CD14-positive monocyte (primary cell): Measurements from ENCODE around the gene HYKK. TPM values are rescaled to one million over a fixed set of nuclear protein-coding genes. Genes with fewer than 3 reads are reported as not detected.
A peak's percentile ranks its signal among the peaks of the same experiment; 100 is the strongest.

Source experiments
- DNase-seq, 3 donors: peaks; one replicate each; pipeline ENCODE4 v3.0.0-alpha.2; 2011 to 2022
- H2AFZ ChIP-seq: 2 replicates; pipeline ENCODE4 v1.6.0; 2012; ENCODE audit warnings: mild to moderate bottlenecking, low read depth, low read length, inconsistent platforms; ENCODE audit not compliant: insufficient read depth, poor library complexity, severe bottlenecking
- H3K27ac ChIP-seq, 2 donors: 1 replicate in 1 of 2; 2 replicates in 1 of 2; pipeline ENCODE4 v1.5.1; 2012 to 2013; ENCODE audit warnings: low read length in 2 of 2, control low read depth in 1 of 2, inconsistent platforms in 1 of 2, low read depth in 1 of 2, mild to moderate bottlenecking in 1 of 2
- H3K27me3 ChIP-seq, 2 donors: one replicate each; pipeline versions ENCODE4 v1.6.0 to v1.6.1; 2011 to 2013; ENCODE audit warnings: low read length in 2 of 2; ENCODE audit not compliant: control insufficient read depth in 2 of 2, insufficient read depth in 2 of 2
- H3K36me3 ChIP-seq, 2 donors: replicated peaks in 1 of 2; 1 replicate in 1 of 2; 2 replicates in 1 of 2; pipeline versions ENCODE4 v1.5.1 to v1.6.1; 2012 to 2013; ENCODE audit warnings: low read length in 2 of 2, control low read depth in 1 of 2, inconsistent platforms in 1 of 2, mild to moderate bottlenecking in 1 of 2; ENCODE audit not compliant: insufficient read depth in 2 of 2, control insufficient read depth in 1 of 2
- H3K4me1 ChIP-seq, 2 donors: 1 replicate in 1 of 2; 2 replicates in 1 of 2; pipeline versions ENCODE4 v1.5.1 to v1.6.1; 2012 to 2013; ENCODE audit warnings: low read length in 2 of 2, control low read depth in 1 of 2, inconsistent platforms in 1 of 2, mild to moderate bottlenecking in 1 of 2, moderate library complexity in 1 of 2; ENCODE audit not compliant: insufficient read depth in 2 of 2, control insufficient read depth in 1 of 2
- H3K4me2 ChIP-seq: replicated peaks from 2 replicates; pipeline ENCODE3; 2012; ENCODE audit warnings: low read length, moderate library complexity, mild to moderate bottlenecking; ENCODE audit not compliant: poor library complexity, severe bottlenecking; ENCODE audit errors: extremely low read depth
- H3K4me3 ChIP-seq, 3 experiments: fragments of 200-600 bp in 1 of 3; sonication (generic) in 1 of 3; replicated peaks in 1 of 3; 1 replicate in 2 of 3; 2 replicates in 1 of 3; pipeline ENCODE4 v1.5.1; 2011 to 2013; ENCODE audit warnings: low read length in 3 of 3, mild to moderate bottlenecking in 3 of 3, control low read depth in 2 of 3, low read depth in 2 of 3, inconsistent platforms in 1 of 3, moderate library complexity in 1 of 3
- H3K79me2 ChIP-seq: 2 replicates; pipeline ENCODE4 v1.6.0; 2012; ENCODE audit warnings: mild to moderate bottlenecking, control low read depth, inconsistent platforms, low read length, moderate library complexity; ENCODE audit not compliant: insufficient read depth
- H3K9ac ChIP-seq: 2 replicates; pipeline ENCODE4 v1.6.0; 2017; ENCODE audit warnings: low read length, mild to moderate bottlenecking; ENCODE audit not compliant: insufficient read depth, poor library complexity, severe bottlenecking
- H3K9me3 ChIP-seq, 2 donors: replicated peaks in 1 of 2; 1 replicate in 1 of 2; 2 replicates in 1 of 2; pipeline versions ENCODE4 v1.5.1 to v1.6.1; 2012 to 2013; ENCODE audit warnings: low read length in 2 of 2, control low read depth in 1 of 2; ENCODE audit not compliant: control insufficient read depth in 1 of 2, insufficient read depth in 1 of 2
- H4K20me1 ChIP-seq: 2 replicates; pipeline ENCODE4 v1.6.0; 2012; ENCODE audit warnings: mild to moderate bottlenecking, low read length, control low read depth, moderate library complexity; ENCODE audit not compliant: insufficient read depth
- H3K27ac Mint-ChIP-seq, 7 donors: one replicate each; pipeline ENCODE4 v1.8.0; 2020; ENCODE audit warnings: mild to moderate bottlenecking in 7 of 7, mixed read lengths in 7 of 7, moderate library complexity in 6 of 7, inconsistent platforms in 2 of 7
- H3K27me3 Mint-ChIP-seq, 3 donors: one replicate each; pipeline ENCODE4 v1.8.0; 2021 to 2022; ENCODE audit warnings: low read depth in 3 of 3, mild to moderate bottlenecking in 3 of 3, mixed read lengths in 3 of 3, moderate library complexity in 3 of 3, inconsistent platforms in 1 of 3
- H3K36me3 Mint-ChIP-seq, 2 donors: one replicate each; pipeline ENCODE4 v1.8.0; 2020; ENCODE audit warnings: mixed read lengths in 2 of 2, inconsistent platforms in 1 of 2, mild to moderate bottlenecking in 1 of 2
- H3K4me1 Mint-ChIP-seq: one replicate; pipeline ENCODE4 v1.8.0; 2020; ENCODE audit warnings: mild to moderate bottlenecking, mixed read lengths
- H3K4me3 Mint-ChIP-seq, 2 donors: one replicate each; pipeline ENCODE4 v1.8.0; 2020; ENCODE audit warnings: mild to moderate bottlenecking in 2 of 2, mixed read lengths in 2 of 2, moderate library complexity in 1 of 2
- H3K9me3 Mint-ChIP-seq, 7 donors: one replicate each; pipeline ENCODE4 v1.8.0; 2020 to 2022; ENCODE audit warnings: mixed read lengths in 7 of 7, mild to moderate bottlenecking in 6 of 7, moderate library complexity in 6 of 7, inconsistent platforms in 2 of 7
- WGBS: methylation state at CpG from one replicate; pipeline ENCODE4 v1.1.5; 2013; ENCODE audit warnings: missing lambda C conversion rate; ENCODE audit not compliant: insufficient coverage; 5-methylcytosine and 5-hydroxymethylcytosine counted together
- intact Hi-C, 2 donors: fragments of 100-400 bp; cut with micrococcal nuclease; formaldehyde crosslinking; loops; one replicate each; pipeline versions ENCODE4 v1.15.0 to v1.15.1; 2023
- polyA plus RNA-seq, 3 donors: library from polyadenylated mRNA; depleted of rRNA in 1 of 3; unstranded in 2 of 3; stranded (reverse) in 1 of 3; fragments of 300-500 nt in 2 of 3; fragments of >200 nt in 1 of 3; fragmentation: Illumina TruSeq in 2 of 3; gene quantifications; 1 replicate in 2 of 3; 2 replicates in 1 of 3; pipeline ENCODE4 v1.2.3, GENCODE V29; 2012 to 2021
- TF ChIP-seq, protein P1 (sequence below): fragments of 200-600 bp; IDR thresholded peaks from one replicate; pipeline ENCODE4 v1.8.0; 2022; ENCODE audit warnings: antibody characterized with exemption, mild to moderate bottlenecking

The HYKK gene
- polyA plus RNA-seq, 3 donors = 0.04 TPM; not detected in 2

- Histone ChIP-seq H3K4me1 (peaks cover 8 to 10% of the 10 kb centered on the region in 2 donors), H3K9ac (no peak overlapping the region), H2AFZ (no peak overlapping the region), H3K79me2 (peaks cover 93% of the 10 kb centered on the region), H4K20me1 (peaks cover 88% of the 10 kb centered on the region), H3K36me3 (peaks cover 34 to 44% of the 10 kb centered on the region in 2 donors), H3K4me3 (no peak overlapping the region), H3K27me3 (no peaks in the 10 kb centered on the region), H3K9me3 (no peaks in the 10 kb centered on the region), H3K27ac (peak overlapping the region in 1 of 2 donors; percentile 50), H3K4me2 (no peak overlapping the region)
- Mint-ChIP-seq H3K4me3 (no peak overlapping the region), H3K36me3 (peaks cover 47 to 48% of the 10 kb centered on the region in 2 donors), H3K27me3 (no peaks in the 10 kb centered on the region), H3K27ac (peak overlapping the region in 3 of 7 donors; percentile 21 to 28 (median 27)), H3K9me3 (no peaks in the 10 kb centered on the region), H3K4me1 (peaks cover 24% of the 10 kb centered on the region)
- 0% methylated on average over 1 of the region's 3 CpGs for WGBS
- TF ChIP-seq, protein P1, sequence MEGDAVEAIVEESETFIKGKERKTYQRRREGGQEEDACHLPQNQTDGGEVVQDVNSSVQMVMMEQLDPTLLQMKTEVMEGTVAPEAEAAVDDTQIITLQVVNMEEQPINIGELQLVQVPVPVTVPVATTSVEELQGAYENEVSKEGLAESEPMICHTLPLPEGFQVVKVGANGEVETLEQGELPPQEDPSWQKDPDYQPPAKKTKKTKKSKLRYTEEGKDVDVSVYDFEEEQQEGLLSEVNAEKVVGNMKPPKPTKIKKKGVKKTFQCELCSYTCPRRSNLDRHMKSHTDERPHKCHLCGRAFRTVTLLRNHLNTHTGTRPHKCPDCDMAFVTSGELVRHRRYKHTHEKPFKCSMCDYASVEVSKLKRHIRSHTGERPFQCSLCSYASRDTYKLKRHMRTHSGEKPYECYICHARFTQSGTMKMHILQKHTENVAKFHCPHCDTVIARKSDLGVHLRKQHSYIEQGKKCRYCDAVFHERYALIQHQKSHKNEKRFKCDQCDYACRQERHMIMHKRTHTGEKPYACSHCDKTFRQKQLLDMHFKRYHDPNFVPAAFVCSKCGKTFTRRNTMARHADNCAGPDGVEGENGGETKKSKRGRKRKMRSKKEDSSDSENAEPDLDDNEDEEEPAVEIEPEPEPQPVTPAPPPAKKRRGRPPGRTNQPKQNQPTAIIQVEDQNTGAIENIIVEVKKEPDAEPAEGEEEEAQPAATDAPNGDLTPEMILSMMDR = no peak
- no peak for DNase-seq
- intact Hi-C loops = no loop called here
Measured at GRCh38 chr15:78461171-78461888, 46.0 kb upstream of the HYKK start.

- Mint-ChIP-seq H3K36me3 (peaks cover 72 to 92% of the 10 kb centered on the region in 2 donors), H3K27ac (no peak overlapping the region), H3K4me1 (no peaks in the 10 kb centered on the region), H3K27me3 (no peaks in the 10 kb centered on the region), H3K9me3 (no peaks in the 10 kb centered on the region), H3K4me3 (no peak overlapping the region)
- WGBS = no CpG with 5 or more reads among the region's 1 CpG
- H2AFZ ChIP-seq = no peak overlapping the region
- no peak overlapping the region for H3K9ac ChIP-seq
- peaks cover 20% of the 10 kb centered on the region for H3K79me2 ChIP-seq
- H3K4me2 ChIP-seq = no peak overlapping the region
- peaks cover 92 to 98% of the 10 kb centered on the region in 2 donors for H3K36me3 ChIP-seq
- no peaks in the 10 kb centered on the region for H3K27me3 ChIP-seq
- H3K9me3 ChIP-seq = no peaks in the 10 kb centered on the region
- H3K4me1 ChIP-seq = no peaks in the 10 kb centered on the region
- intact Hi-C loops = no loop called here
- H4K20me1 ChIP-seq = peaks cover 29% of the 10 kb centered on the region
- DNase-seq = no peak
- no peak overlapping the region for H3K27ac ChIP-seq
- TF ChIP-seq, protein P1 = no peak
- H3K4me3 ChIP-seq = no peak overlapping the region
Measured at GRCh38 chr15:78469031-78469430, 38.3 kb upstream of the HYKK start.
